GM12873 (cell line): Measurements from ENCODE around the gene PTPRR.

ENCODE experiments used
- TF ChIP-seq, protein P1 (sequence below): IDR thresholded peaks from 2 replicates; pipeline ENCODE4 v1.5.1; 2012; ENCODE audit warnings: low read depth, mild to moderate bottlenecking, moderate library complexity, low read length, control low read depth; ENCODE audit not compliant: insufficient read depth; ENCODE audit errors: missing control alignments

The PTPRR gene

GRCh38 chr12:70840656-70841350 lies 79.7 kb downstream of the PTPRR start:
- TF ChIP-seq, protein P1, sequence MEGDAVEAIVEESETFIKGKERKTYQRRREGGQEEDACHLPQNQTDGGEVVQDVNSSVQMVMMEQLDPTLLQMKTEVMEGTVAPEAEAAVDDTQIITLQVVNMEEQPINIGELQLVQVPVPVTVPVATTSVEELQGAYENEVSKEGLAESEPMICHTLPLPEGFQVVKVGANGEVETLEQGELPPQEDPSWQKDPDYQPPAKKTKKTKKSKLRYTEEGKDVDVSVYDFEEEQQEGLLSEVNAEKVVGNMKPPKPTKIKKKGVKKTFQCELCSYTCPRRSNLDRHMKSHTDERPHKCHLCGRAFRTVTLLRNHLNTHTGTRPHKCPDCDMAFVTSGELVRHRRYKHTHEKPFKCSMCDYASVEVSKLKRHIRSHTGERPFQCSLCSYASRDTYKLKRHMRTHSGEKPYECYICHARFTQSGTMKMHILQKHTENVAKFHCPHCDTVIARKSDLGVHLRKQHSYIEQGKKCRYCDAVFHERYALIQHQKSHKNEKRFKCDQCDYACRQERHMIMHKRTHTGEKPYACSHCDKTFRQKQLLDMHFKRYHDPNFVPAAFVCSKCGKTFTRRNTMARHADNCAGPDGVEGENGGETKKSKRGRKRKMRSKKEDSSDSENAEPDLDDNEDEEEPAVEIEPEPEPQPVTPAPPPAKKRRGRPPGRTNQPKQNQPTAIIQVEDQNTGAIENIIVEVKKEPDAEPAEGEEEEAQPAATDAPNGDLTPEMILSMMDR: no peak

GRCh38 chr12:70839544-70839943 lies 81.0 kb downstream of the PTPRR start:
- TF ChIP-seq, protein P1: no peak

- TF ChIP-seq, protein P1: no peak
Measured at GRCh38 chr12:70838127-70838526, 82.4 kb downstream of the PTPRR start.

- TF ChIP-seq, protein P1: no peak
Measured at GRCh38 chr12:70837026-70837425, 83.5 kb downstream of the PTPRR start.

DNA sequence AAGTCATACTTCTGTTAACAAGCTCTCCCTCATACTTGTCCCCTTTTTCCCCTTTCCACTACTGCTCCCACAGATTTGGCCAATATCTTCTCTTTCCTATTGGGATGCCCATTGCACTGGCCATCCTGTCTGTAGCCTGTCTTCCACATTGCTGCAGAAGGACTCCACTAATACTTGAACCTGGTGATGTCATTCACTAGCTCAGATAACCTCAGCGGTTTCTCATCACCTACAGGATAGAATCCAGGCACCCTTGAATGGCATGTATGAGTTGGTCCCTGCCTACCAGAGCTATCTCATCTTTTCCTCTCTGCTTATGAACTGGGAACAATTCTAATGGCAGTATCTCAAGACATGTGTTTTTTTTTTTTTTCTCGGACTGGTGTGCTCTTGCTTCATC lies 84.6 kb downstream of the PTPRR start:
- TF ChIP-seq, protein P1: no peak

- TF ChIP-seq, protein P1: no peak
Measured at GRCh38 chr12:70831543-70831942, 89.0 kb downstream of the PTPRR start.

- TF ChIP-seq, protein P1: no peak
Measured at GRCh38 chr12:70830221-70831061, 90.1 kb downstream of the PTPRR start.
